NCI-H1092 (cell line): ENCODE measurements around the gene MLLT6.

ENCODE experiments used
- DNase-seq: peaks from one replicate; lab custom pipeline; 2025; lab: John Stamatoyannopoulos, UW

The MLLT6 gene

DNA sequence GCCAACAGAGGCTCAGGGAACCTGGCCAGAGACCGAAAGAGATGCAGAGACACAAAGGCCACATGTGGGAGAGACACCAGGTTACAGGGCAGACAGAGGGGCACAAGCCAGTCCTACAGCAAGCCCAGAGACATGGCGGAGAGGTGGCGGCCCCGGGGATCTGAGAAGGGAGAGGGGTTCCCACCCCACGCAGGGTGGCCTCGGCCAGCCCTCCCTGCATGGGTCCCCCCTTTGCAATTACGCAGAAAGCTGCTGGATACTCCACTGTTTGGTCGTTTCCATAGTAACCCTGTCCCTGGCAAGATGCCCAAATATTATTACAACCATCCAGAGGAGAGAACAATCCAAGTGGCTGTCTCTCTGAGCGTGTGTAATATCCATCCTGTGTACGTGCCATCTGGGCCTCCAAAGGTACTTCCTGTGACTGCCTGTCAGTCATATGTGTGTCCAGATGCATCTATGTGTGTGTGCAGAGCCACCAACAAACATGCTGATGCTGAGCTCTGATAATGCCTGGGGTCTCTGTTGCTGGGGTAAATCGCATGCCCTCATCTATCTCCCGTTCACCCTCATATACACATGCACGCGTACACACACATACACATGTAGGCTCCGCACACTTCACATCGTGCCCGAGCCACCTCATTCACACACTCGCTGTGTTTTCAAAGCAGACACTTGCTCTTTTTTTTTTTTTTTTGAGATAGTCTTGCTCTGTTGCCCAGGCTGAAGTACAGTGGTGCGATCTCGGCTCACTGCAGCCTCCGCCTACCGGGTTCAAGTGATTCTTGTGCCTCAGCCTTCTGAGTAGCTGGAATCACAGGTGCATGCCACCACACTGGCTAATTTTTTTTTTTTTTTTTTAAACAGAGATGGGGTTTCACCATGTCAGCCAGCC, 37.6 kb downstream of the MLLT6 start:
- peak; percentile 83 for DNase-seq

DNA sequence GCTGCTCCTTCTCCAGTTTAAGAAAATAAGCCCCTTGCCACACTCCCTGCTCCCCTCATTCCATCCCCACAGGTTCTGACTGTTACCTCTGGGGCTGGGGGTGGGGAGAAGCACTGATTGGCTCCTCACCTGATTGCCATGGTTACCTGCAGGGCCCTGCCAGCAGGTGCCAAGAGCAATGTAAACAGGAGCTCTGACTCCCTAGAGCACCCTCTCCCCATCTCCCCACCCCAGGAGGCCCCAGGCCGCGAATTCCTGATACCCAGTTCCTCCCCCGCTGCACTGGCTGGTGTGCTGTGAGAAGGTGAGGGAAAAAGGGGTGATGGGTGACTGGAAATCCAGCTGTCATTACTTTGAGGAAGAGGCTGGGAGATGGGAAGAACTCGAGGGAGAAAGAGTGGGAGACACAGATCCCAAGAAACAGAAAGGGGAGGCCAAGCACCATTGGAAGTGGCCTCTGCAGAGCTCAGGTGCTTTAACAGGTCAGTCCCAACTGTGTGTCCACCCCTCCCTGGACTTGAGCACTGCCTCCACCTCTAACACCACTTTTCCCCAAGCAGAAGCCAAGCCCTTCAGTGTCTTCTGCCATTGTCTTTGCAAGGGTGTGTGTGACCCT, 38.6 kb downstream of the MLLT6 start:
- peak; percentile 40 for DNase-seq

DNA sequence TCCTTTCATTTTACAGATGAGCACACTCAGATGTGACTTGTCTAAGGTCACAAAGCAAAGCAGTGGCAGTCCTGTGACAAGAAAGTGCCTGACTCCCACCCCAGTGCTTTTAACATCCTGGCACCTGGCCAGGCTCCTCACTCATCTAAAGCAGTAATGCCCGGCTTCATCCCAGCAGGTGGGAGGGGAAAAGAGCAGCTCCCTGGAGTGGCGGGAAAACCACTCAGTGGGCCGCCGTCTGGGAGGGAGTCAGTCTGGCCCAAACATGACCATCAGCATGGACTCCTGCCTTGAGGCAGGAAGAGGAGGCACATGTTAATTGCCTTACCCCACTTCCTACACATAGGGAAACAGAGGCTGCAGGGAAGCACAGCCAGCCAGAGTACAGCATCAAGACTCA, 40.5 kb downstream of the MLLT6 start:
- DNase-seq, result peak; percentile 64

DNA sequence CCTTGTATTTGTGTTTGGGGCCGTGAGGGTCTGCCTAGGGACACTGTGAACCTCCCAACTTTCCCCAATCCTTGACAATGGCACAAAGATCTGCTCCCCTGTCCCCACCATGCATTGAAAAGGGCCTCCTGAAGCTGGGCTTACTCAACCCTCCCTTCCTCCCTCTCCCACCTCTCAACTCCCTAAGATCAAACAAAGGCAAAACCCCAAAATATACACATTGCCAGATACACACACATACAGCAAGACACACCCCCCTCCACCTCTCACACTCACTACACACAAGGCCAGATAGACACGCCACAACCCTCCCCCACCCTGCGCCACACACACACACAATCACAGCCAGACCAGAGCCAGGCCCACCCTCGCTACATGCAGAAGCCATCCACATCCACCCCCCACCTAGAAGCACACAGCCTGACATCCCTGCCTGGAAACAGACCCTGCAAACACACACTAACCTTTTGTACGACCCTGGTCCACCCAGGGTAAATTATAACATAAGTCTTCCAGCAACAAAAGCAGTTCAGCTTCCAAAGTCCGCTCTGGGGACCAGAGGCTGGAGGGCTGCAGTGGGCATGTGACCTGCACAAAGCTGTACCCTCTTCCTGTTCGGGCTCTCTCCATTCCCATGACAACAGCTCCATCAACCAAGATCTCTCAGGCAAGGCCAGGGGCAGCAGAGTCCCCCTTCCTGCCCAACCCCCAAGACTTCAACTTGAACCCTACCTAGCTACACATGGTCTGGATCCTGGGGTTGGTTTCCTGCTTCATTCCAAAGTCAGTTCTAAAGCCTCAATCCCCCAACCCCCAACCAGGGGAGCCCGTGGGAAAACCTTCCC, 41.2 kb downstream of the MLLT6 start:
- no peak for DNase-seq

DNA sequence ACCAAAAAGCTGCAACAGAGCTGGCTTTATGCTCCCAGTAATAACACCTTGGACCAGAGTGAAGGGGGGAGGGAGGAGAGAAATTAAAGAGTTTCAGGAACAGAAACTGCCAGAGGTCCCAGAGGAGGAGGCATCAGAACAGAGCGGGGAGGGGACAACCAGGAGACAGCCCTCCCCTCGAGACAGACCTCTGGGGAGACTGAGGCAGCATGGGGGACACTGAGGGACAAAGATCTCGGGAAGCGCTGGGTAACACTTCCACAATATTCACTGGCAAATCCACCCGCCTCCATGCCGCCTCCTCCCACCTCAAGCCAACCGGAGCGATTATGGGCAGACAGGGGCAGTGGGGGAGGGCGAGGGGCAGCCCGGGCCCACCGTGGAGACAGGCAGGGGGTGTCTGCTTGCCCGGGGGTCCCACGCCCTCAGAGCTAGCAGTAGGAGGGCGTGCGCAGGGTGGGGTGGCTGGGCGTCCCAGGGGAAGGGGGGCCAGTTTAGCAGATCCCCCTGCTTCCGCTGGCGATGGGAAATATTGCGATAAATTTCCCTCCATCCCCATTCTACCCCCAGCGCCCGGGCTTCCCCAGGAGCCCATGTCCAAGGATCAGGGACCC, 41.9 kb downstream of the MLLT6 start:
- DNase-seq, result no peak

DNA sequence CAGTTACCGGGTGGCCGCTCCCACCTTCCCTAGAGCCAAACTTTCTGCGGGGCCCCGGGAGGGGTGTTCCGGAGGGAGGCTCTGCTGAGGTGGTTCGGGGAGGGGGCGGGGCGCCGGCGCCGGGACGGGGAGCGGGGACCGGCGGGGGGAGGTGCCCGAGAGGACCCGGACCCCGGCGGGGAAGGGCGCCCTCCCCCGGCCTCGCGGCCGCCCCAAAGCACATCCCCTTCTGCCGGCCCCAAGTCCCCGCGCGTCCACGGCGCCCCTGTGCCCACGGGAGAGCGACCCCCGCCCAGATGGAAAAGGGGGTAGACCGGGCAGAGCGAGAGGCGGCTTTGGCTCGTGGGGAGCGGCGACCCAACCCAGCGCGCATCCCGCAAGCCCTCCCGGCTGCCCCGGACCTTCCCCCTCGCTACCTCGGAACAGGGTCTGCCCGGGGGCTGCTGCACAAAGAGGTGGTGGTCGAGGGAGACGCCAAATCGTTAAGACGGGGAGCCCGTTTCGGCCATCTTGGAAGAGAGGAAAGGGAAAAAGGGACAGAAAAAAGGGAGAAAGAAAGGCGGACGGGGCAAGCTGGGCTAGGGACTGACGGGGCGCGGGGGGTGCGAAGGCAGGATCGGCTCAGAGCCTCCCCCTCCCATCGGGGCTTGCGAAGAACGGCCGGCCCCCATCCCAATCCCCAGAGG, 42.5 kb downstream of the MLLT6 start:
- DNase-seq, result no peak

DNA sequence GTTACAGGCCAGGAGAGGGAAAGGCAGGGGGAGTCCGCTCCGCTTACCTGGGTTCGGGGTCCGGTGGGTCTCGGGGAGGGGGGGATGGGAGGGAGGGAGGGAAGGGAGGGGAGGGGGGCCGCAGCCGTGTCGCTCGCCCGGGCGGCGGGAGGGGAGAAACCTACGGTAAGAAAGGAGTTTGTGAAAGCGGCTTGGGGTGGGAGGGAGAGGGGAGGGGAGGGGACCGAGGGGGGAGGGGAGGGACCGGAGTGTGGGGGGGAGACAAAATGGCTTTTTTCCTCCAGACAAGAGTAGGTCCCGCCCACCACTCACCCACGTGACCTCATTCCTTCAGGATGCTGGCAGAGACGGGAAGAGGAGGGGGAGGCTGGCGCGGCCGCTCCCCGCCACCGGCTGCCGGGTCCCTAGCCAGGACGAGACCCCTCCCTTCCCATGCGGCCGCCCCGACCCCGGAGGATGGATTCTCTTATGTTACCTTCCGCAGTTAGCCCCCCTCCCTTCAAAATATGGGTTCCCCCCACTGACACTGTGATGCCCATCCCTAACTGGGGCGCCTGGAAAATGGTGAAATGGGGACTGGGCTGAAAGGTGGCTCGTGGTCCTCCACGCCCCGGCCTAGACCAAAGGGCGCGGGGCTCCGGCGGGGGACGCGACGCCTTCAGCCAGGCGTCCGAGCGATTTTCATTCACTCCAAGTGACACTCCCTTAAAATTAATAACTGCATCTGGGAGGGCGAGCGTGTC, 43.2 kb downstream of the MLLT6 start, which contains the start of gene PCGF2:
TSS of gene PCGF2 (minus strand) at position 188 of the 743 bp plus-strand sequence. CDS start 7,934 bp downstream, outside the sequence.
- peak; percentile 91 for DNase-seq

DNA sequence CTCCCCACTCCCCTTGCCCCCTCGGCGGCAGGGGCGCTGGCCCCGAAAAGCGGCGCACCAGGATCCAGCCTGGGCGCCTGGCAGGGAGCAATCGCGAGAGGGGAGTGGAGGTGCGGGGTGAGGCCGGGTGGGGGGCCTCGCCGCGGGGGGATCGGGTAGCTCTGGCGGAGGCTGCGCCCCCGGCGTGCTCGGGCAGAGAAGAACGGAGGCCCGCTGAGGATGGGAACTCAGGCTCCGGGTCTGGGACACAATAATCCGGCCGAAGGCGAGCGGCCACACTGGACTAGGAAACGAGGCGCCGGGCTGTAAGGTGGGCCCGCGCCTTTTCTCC, 43.8 kb downstream of the MLLT6 start:
- DNase-seq, result no peak

DNA sequence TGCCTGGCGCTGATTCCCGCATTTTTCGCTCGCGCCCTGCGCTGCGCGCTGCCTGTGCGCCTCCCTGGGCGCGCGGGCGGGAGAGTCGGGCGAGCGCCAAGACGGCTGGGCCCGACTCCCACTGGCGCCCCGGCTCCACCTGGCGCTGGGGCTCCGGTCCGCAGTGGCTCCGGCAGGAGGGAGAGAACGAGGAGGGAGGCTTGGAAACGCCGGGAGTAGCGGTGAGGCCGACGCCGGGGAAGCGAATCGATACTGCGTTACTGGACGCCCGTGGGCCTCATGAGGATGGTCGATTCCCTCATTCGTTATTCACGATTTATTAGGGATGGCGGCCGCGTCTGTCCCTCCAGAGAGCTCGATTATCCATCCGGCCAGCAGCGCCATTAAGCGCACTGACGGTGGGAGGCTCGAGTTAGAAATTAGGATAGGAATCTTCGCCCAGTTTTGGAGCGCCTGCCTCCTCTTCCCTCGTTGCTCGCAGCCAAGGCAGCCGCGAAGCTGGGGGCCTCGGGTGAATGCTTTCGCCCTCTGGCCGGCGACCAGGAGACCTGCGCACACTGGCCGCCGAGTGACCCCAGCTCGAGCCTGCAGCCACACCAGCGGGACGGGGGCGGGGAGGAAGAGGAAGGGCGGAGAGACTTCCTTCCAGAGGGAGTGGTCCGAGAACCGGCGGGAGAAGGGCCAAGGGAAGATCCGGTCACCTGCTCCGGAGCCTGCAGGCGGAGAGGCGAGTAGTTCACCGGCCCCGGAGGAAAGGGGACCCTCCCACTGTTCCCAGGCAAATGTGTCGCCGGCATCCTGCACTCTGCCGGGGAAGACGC, 44.4 kb downstream of the MLLT6 start:
- peak; percentile 51 for DNase-seq

DNA sequence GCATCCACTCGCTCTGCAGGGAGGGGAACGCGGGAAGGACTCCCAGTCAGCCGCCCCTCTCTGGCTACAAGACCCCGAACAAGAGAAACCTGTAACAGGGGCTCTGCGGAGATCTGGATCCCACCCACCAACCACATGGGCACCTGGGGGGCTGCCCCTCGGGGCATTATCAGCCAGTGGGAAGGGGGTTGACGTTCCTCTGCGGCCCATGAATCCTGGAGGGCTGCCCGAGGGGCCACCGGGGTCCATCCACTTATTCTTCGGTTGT, 44.9 kb downstream of the MLLT6 start:
- DNase-seq, result no peak

DNA sequence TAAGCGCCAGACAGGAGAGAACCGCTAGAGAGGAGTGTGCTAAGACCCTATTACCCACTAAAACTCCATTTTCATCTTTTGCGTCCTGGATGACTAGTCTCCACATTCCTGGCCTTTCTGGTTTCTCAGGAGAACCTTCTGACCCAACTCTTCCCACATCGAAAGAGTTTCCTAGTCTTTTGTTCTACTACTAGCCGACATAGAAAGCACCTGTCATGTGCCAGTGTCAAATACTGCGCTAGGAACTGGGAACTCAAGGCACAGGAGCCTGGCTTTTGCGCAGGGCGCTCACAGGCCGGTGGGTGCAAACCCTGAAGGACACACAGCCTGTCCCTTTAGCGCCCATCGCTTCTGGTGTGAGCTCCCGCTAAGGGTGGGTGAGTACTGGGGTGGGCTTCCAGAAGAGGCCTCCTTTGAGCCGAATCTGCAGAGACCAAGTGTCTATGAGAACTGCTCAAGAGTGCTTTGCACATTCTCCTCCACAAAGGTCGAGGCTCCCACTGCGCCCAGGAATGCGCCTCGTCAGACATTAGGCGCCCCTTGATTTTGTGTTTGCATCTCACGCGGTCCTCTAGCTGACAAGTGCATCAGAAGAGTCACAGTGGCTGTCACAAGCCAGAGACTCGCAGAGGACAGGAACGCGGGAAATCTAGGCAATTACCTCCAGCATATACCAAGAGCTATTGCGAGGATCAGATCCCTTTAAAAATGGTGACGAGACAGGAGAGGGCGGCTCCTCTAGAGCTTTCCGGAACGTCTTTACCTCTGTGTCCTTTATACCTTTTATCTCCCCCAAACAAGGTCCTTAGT, 45.4 kb downstream of the MLLT6 start:
- DNase-seq, result no peak

DNA sequence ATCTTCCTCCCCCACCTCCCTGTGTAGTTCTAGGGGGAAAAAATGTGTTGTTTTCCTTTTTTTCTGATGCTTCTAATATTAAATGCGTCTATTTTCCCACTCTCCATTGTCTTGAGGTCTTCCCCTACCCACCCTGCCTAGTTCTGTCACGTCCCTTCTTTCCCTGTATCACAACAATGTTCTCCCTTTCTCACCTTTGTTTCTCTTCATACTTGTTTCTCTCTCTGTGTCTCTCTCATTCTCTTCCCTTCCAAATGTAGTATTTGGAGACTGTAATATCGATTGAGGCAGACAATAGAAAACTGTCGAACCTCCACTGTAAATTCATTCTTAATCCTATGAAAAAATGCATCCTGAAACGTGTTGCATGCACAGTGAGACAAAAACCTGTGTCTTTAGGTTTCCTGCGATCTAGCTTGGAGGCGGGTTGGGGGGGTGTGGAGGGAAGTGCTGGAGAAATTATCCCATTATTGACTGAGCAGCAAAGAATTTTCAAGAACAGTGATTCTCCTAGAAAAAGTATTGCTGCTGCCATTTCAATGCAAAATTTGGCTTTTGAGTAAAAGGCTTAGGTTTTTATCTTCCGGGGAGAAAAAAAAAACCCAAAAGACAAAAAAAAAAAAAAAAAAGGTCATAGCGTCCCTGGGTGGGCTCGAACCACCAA, 46.2 kb downstream of the MLLT6 start:
- no peak for DNase-seq

DNA sequence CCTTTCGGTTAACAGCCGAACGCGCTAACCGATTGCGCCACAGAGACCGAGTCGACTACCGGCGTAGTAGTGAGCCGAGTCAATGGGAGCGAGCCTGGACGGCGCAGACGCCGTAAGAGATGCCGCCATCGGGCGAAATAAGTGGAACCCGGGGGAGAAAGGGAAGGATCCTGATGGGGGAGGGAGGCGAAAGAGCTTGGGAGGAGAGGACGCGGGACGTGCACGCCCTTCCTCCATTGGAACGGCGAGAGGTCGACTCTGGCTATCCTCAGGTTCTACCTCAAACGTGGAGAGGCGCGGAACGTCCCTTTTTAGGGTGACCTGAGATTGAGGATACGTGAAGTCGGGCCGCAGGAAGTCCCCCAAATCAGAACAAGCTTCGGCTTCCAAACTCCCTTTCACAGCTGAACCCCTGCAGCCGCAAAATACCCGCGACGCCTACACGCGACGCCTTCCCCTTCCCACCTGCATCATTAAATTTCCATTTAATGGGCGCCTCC, 46.8 kb downstream of the MLLT6 start:
- peak; percentile 82 for DNase-seq

DNA sequence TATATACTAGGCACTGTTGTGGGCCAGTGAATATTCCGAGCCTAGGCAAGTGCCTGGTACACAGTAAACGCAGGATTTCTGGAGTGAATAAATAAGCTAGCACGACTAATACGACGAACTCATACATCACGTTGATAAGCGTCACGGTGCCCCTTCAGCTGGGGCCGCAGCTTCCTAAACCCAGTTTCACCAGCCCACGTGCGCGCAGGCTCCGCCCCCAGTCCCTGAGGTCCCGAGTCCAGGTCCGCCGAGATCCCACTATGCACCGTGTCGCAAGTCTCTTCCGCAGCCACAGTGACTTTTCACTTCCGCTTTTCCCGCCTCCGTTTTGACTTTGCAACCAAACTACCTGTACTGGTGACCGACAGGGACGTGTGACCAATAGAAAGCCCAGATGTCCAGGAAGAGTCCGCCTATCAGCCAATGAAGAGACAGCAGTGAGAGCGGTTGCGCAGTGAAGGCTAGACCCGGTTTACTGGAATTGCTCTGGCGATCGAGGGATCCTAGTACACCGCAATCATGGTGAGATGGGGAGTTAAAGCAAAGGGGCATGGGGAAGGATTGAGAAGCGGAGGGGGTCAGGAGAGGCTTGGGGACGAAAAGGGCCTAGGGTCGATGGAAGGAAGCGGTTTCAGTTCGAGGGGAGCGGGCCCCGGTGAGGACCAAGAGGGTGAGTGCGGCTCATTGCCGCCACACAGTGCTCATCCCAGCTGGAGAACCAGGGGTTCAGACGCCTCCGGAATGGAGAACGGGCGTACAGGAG, 47.4 kb downstream of the MLLT6 start, which contains the start of gene PSMB3:
TSS of gene PSMB3 (plus strand) at position 434 of the 763 bp plus-strand sequence. CDS start at position 520, 86 bp downstream.
- DNase-seq, result peak; percentile 98

DNA sequence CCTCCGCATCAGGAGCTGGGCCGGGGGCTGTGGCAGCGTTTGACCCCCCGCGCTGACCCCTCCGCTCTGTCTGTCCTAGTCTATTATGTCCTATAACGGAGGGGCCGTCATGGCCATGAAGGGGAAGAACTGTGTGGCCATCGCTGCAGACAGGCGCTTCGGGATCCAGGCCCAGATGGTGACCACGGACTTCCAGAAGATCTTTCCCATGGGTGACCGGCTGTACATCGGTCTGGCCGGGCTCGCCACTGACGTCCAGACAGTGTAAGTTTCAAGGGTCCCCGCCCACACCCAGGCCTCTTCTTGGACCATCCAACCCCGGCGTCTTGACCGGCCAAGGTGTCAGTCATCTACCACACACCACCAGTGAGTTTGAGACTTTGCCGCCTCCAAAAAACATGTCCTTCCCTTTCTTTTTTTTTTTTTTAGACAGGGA, 48.0 kb downstream of the MLLT6 start:
- DNase-seq, result no peak

DNA sequence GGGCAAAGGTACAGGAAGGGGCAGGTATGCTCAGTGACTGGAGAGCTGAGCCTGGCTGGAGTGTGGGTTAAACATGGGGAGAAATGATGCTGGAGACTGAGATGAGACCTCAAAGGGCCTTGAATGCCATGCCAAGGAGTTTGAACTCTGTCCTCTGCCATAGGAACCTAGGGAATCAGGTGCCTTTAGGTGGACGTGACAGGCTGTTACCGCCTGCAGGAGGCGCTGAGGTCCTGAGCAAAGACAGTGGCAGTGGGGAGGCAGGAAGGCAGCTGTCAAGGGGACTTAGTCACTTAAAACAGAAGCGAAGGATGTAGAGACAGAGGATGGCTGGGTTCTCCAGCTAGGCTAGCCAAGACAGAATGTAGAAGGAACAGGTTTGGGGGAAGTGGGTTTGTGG, 56.5 kb downstream of the MLLT6 start:
- DNase-seq, result no peak

DNA sequence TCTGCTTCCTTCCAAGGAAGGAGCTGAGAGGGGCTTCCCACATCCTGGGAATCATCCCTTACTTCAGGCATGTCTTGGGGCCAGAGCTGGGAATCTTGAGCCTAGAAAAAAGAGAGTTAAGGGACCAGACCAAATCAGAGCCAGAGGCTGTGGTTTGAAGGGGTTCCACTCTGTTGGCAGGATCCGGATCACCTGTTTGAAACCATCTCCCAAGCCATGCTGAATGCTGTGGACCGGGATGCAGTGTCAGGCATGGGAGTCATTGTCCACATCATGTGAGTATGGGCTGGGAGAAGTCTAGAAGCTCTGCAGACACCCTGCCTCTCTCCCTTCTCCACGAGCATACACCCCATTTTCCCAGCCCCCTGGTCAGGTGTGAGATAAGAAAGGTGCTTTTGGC, 57.2 kb downstream of the MLLT6 start:
- no peak for DNase-seq

DNA sequence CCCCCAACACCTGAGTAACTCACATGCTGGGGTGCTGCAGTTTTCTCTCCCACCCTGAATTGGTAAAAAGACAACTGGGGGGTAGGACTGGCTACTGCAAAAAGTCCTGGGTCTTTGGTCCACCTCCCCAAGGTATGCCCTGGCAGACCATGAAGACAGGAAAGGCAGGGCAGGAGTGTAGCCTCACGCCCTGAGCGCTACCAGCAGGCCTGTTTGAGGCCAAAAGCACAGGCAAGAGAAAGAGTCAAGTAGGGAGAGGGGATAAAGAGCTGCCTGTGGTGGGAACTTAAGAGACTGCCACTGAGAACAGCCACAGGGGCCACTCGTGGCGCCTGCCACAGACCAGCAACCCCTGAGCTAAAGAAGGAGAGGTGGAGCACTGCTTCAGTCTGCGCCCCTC, 61.3 kb downstream of the MLLT6 start:
- DNase-seq, result no peak
